ENCODE results near the gene TBC1D17.

The TBC1D17 gene

GRCh38 chr19:49866933-49867782 lies 10.3 kb upstream of the TBC1D17 start, which contains the start of gene PNKP:
Gene PNKP (minus strand): TSS chr19:49867576. CDS start chr19:49867204, 372 bp downstream.
- TF ChIP-seq EZH2phosphoT487 (conservative IDR thresholded peaks at IDR 0.05; ENCODE audit: low read length), result no peak
- TF ChIP-seq CTCF (IDR thresholded peaks at IDR 0.05; ENCODE audit: insufficient read depth, low read length, poor library complexity, severe bottlenecking), result no peak
- Histone ChIP-seq H2AFZ (ENCODE audit: low read depth, low read length, severe bottlenecking) (peak within 1 kb of the TSS; percentile 66), H4K20me1 (ENCODE audit: low read depth, low read length) (no peaks in the 10 kb centered on the region), H3K27me3 (ENCODE audit: low read length) (no peaks in the 10 kb centered on the region), H3K9me2 (replicated peaks; ENCODE audit: insufficient read depth, low read length) (no peaks in the 10 kb centered on the region), H3K9ac (ENCODE audit: low read length) (peak within 1 kb of the TSS; percentile 77), H3K36me3 (ENCODE audit: low read length) (no peaks in the 10 kb centered on the region), H3K4me3 (ENCODE audit: insufficient read depth, low read length, poor library complexity, severe bottlenecking) (peak within 1 kb of the TSS; percentile 82), H3K9me3 (ENCODE audit: insufficient read depth, low read length) (0 out of 2 replicates have a peak, but pooled peaks cover 4% of the 10 kb centered on the region), H3F3A (ENCODE audit: insufficient read depth) (peaks cover 20% of the 10 kb centered on the region; the same call in 1 of the 2 replicates), H3K79me2 (ENCODE audit: insufficient read depth, low read length) (peaks cover 24% of the 10 kb centered on the region), H3K4me2 (ENCODE audit: low read depth, low read length, poor library complexity, severe bottlenecking) (peak within 1 kb of the TSS; percentile 100), H3K27ac (ENCODE audit: low read depth, low read length) (peak within 1 kb of the TSS; percentile 86)

DNA sequence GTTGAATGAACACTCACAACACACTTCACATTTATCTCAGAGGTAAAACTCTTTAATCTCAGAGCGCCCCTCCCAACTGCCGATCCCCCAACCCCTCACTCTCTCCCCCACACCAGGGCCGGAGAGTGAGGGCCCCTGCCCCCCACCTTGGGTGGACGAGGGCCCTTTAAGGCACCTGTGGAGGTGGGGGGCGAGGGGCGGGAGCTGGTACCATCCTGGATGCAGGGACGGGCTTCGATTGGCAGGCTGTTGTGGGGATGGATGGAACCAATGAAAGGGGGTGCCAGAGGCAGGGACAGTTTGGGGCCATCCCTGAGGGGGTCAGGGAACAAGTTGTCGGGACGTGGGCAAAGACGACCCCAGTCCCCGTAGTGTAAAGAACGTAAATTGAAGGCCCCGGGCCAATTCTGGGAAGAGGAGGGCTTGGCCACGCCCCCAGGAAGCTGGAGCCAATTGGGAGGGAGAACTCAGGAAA lies 8.5 kb upstream of the TBC1D17 start:
- TF ChIP-seq EZH2phosphoT487 (conservative IDR thresholded peaks at IDR 0.05; ENCODE audit: low read length), result no peak
- no peak for TF ChIP-seq CTCF (IDR thresholded peaks at IDR 0.05; ENCODE audit: insufficient read depth, low read length, poor library complexity, severe bottlenecking)
- Histone ChIP-seq H3K9ac (ENCODE audit: low read length) (peak overlapping the region; percentile 43), H3F3A (ENCODE audit: insufficient read depth) (peaks cover 20% of the 10 kb centered on the region; the same call in 1 of the 2 replicates), H4K20me1 (ENCODE audit: low read depth, low read length) (no peaks in the 10 kb centered on the region), H3K9me2 (replicated peaks; ENCODE audit: insufficient read depth, low read length) (no peaks in the 10 kb centered on the region), H3K4me3 (ENCODE audit: insufficient read depth, low read length, poor library complexity, severe bottlenecking) (peak overlapping the region; percentile 39), H3K4me2 (ENCODE audit: low read depth, low read length, poor library complexity, severe bottlenecking) (peak overlapping the region; percentile 66), H3K9me3 (ENCODE audit: insufficient read depth, low read length) (0 out of 2 replicates have a peak, but pooled peaks cover 4% of the 10 kb centered on the region), H3K79me2 (ENCODE audit: insufficient read depth, low read length) (peaks cover 24% of the 10 kb centered on the region), H3K36me3 (ENCODE audit: low read length) (no peaks in the 10 kb centered on the region), H3K27ac (ENCODE audit: low read depth, low read length) (peak overlapping the region; percentile 36), H3K27me3 (ENCODE audit: low read length) (no peaks in the 10 kb centered on the region), H2AFZ (ENCODE audit: low read depth, low read length, severe bottlenecking) (peak overlapping the region; percentile 65)

DNA sequence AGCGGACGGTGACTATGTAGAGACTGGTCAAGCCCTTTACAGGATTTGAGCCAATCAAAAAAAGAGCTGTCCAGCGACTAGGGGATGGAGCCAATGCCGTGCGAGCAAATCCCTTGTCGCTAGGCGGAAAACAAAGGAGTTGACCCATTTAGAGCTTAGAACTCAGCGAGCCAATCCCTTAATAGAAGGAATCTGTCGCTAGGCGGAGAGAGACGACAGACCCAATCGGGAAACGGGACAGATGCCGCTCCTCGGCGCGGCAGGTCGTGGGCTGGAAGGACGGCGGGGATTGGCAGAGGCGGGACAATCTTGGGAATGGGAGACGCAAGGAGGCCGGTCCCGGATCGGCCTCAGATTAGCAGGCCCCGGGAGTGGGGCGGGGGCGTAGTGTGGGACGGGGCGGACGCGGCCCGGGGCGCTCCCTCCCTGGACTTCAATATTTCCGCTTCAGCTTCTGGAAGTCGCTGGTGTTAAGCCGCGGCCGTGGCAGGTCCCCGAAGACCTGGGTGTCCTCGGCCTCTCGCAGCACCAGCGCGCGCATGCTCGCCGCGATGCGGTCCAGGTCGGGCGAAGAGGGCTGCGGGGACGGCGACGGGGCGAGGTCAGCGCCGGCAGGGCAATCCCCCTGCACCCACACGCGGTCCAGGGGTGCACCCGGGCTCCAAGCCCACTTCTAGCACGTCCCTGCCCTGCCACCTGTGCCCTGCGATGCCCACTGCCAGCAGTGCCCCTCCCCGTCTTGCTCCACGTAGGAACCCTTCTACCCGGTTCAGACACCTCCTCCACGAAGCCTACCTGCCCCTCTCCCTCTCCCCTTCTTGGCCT lies 7.8 kb upstream of the TBC1D17 start:
- Histone ChIP-seq H3F3A (ENCODE audit: insufficient read depth) (peaks cover 20% of the 10 kb centered on the region; the same call in 1 of the 2 replicates), H3K27ac (ENCODE audit: low read depth, low read length) (peak overlapping the region; percentile 63), H3K36me3 (ENCODE audit: low read length) (no peaks in the 10 kb centered on the region), H3K4me2 (ENCODE audit: low read depth, low read length, poor library complexity, severe bottlenecking) (peak overlapping the region; percentile 66), H3K4me3 (ENCODE audit: insufficient read depth, low read length, poor library complexity, severe bottlenecking) (peak overlapping the region; percentile 70), H3K27me3 (ENCODE audit: low read length) (no peaks in the 10 kb centered on the region), H3K9me2 (replicated peaks; ENCODE audit: insufficient read depth, low read length) (no peaks in the 10 kb centered on the region), H2AFZ (ENCODE audit: low read depth, low read length, severe bottlenecking) (peak overlapping the region; percentile 65), H3K9ac (ENCODE audit: low read length) (peak overlapping the region; percentile 68), H3K79me2 (ENCODE audit: insufficient read depth, low read length) (peaks cover 22% of the 10 kb centered on the region), H4K20me1 (ENCODE audit: low read depth, low read length) (no peaks in the 10 kb centered on the region), H3K9me3 (ENCODE audit: insufficient read depth, low read length) (0 out of 2 replicates have a peak, but pooled peaks cover 4% of the 10 kb centered on the region)
- TF ChIP-seq EZH2phosphoT487 (conservative IDR thresholded peaks at IDR 0.05; ENCODE audit: low read length) (no peak), CTCF (IDR thresholded peaks at IDR 0.05; ENCODE audit: insufficient read depth, low read length, poor library complexity, severe bottlenecking) (no peak)

Measured in SU-DHL-6 (cell line).